Kidney epithelial cell (primary cell): ENCODE data around the gene ARHGAP8. TPM values are rescaled to one million over a fixed set of nuclear protein-coding genes. Genes with fewer than 3 reads are reported as not detected.

Experiments used
- DNase-seq: peaks from one replicate; pipeline ENCODE4 v3.0.0-alpha.2; 2010; ENCODE audit warnings: low read depth
- H3K27me3 ChIP-seq: 2 replicates; pipeline ENCODE4 v1.6.0; 2011; ENCODE audit warnings: low read length; ENCODE audit not compliant: control insufficient read depth, insufficient read depth
- H3K36me3 ChIP-seq: 2 replicates; pipeline ENCODE4 v1.5.1; 2011; ENCODE audit warnings: low read length; ENCODE audit not compliant: control insufficient read depth, insufficient read depth
- H3K4me3 ChIP-seq: 2 replicates; pipeline ENCODE4 v1.5.1; 2011; ENCODE audit warnings: low read depth, mild to moderate bottlenecking, control low read depth, low read length
- total RNA-seq: library from RNA; depleted of rRNA; stranded (reverse); fragments of >200 nt; gene quantifications from 2 replicates; pipeline ENCODE4 v1.2.3, GENCODE V29; 2015
- TF ChIP-seq, protein P1 (sequence below): IDR thresholded peaks from 2 replicates; pipeline ENCODE4 v1.5.1; 2011; ENCODE audit warnings: mild to moderate bottlenecking, moderate library complexity, low read length, control low read depth, inconsistent platforms; ENCODE audit not compliant: insufficient read depth, poor library complexity, severe bottlenecking

Gene ARHGAP8
- total RNA-seq, 1 donor from 2014 or later, result 22.9 TPM

DNA sequence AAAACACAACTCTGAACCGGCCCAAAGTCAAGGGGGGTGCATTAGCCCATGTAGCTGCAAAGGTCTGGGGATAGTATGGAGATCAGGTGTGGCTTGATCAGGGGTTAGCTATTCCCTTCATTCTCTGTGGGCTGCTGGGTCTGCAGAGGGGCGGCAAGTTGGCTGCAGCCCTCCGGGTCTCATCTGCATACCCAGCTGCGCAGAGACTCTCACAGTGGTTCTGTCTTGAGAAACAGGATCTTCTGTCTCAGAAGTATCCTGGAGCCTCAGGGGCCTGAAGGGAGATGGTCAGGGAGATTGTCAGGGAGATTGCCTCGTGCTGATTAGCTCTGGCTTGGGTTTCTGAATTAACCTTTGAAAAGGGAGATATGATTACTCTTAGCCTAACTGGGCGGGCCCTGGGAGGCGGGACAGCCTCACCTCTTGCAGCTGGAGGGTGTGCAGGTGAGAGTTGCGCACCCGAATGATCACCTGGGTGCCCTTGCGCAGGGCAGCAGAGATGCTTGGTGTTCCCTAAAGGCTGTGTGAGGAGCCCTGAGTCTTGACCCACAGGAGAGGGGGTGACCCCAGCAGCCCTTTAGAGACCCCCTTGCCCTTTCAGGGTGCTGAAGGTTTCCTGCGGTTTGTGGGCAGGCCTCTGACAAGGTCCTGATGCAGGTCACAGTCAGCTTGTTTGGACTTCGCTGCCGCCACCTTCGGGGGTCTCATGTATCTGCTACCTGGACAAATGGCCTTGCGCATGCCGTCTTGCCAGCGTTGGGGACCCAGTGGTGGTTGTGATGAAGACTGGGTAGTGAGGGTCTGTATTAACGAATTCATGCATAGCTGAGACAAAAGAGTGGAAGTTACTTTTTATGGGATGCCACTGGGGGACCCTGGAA, 7.3 kb downstream of the ARHGAP8 start:
- Histone ChIP-seq H3K4me3 (no peak overlapping the region), H3K36me3 (no peaks in the 10 kb centered on the region), H3K27me3 (no peaks in the 10 kb centered on the region)
- TF ChIP-seq, protein P1, sequence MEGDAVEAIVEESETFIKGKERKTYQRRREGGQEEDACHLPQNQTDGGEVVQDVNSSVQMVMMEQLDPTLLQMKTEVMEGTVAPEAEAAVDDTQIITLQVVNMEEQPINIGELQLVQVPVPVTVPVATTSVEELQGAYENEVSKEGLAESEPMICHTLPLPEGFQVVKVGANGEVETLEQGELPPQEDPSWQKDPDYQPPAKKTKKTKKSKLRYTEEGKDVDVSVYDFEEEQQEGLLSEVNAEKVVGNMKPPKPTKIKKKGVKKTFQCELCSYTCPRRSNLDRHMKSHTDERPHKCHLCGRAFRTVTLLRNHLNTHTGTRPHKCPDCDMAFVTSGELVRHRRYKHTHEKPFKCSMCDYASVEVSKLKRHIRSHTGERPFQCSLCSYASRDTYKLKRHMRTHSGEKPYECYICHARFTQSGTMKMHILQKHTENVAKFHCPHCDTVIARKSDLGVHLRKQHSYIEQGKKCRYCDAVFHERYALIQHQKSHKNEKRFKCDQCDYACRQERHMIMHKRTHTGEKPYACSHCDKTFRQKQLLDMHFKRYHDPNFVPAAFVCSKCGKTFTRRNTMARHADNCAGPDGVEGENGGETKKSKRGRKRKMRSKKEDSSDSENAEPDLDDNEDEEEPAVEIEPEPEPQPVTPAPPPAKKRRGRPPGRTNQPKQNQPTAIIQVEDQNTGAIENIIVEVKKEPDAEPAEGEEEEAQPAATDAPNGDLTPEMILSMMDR, result no peak
- no peak for DNase-seq

DNA sequence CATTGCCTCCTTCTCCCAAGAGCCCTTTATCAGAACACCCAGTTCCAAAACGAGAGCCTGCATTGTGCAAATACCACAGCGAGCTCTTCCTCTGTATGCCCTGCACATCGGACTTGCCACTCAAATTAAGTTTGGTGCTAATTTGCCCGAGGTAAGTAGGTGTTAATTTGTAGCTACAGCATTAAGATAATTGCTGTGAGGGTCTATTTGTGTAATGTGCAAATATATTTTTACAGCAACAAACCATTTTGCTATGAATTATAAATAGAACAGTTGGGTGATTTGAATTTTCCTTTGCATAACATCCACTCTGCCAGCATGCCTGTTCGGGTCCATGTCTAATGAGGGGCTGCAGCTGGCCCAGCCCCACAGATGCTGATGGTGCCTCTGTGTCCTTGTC, 8.1 kb downstream of the ARHGAP8 start:
- TF ChIP-seq, protein P1, result no peak
- H3K36me3 ChIP-seq, result no peaks in the 10 kb centered on the region
- H3K27me3 ChIP-seq, result no peaks in the 10 kb centered on the region
- H3K4me3 ChIP-seq, result no peak overlapping the region
- DNase-seq, result no peak

DNA sequence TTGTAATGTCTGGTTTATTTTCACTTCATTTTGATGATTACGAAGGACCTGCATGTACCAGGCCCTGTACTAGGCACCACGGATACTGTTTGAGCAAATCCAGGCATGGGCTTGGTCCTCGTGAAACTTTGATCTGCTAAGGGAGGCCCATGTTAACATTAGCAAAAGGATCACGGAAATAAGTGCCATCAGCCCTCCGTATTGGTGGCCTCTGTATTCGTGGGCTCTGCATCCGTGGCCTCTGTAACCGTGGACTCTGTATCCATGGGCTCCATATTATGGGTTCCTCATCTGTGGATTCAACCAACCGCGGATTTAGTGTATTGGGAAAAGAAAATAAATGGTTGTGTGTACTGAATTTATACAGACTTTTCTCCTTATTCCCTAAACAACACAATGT, 8.7 kb downstream of the ARHGAP8 start:
- Histone ChIP-seq H3K27me3 (no peaks in the 10 kb centered on the region), H3K4me3 (no peak overlapping the region), H3K36me3 (no peaks in the 10 kb centered on the region)
- TF ChIP-seq, protein P1, result no peak
- no peak for DNase-seq

DNA sequence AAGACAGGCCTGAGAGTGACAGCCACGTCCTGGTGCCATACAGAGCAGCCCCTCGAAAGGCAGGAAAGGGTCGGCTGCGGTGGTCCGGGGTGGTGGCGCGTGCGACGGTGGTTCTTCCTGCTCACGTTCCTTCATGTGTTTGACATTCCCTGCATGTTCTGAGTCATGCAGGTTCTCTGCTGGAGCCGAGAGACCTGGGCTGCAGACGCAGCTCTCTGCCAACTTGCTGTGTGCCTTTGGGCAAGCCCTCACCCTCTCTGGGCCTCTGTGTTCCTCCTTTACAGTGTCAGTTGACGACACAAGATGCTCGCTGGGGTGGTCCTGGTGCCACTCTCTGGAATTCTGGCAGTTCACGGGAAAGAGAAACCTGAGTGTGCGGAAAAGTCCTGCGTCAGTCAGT, 12.0 kb downstream of the ARHGAP8 start:
- no peak for DNase-seq

DNA sequence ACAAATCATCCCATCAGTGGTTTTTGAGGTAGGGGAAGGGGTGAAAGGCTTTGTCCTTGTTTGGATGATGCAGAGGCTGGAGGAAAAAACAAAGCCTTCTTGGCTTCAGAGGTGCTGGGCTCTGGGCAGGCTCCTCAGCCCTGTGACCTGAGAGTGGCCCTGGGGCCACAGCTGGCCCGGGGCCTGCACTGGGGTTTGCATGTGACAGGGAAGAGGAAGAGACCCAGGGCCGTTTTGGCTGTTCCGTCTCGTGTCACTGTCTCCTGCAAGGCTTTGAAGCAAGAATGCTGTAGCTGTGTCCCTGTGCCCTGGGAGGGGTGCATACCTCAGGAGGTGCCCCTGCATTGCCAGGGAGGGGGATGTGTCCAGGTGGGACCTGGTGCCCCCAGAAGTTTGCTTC, 12.6 kb downstream of the ARHGAP8 start:
- no peak for DNase-seq
- Histone ChIP-seq H3K36me3 (no peaks in the 10 kb centered on the region), H3K4me3 (no peak overlapping the region), H3K27me3 (no peaks in the 10 kb centered on the region)
- TF ChIP-seq, protein P1, result no peak

More for the DNA sequence above, 12.0 kb downstream of the ARHGAP8 start:
- H3K36me3 ChIP-seq, result no peaks in the 10 kb centered on the region
- TF ChIP-seq, protein P1, result no peak
- no peak overlapping the region for H3K4me3 ChIP-seq
- no peaks in the 10 kb centered on the region for H3K27me3 ChIP-seq
